GM12878 (cell line): ENCODE data around the gene CCDC85A. TPM values are rescaled to one million over a fixed set of nuclear protein-coding genes. Genes with fewer than 3 reads are reported as not detected.

ENCODE experiments used
- ATAC-seq: fragments of 200-7000 bp; cut with Tn5 transposase; 3 replicates; pipeline ENCODE4 v1.9.1; 2020; ENCODE audit warnings: mild to moderate bottlenecking, moderate library complexity
- BruUV-seq: library from RNA; stranded (reverse); fragments of 400-500 nt; replicated peaks from 2 replicates; lab custom pipeline; 2021; lab: Mats Ljungman, UMichigan
- CTCF ChIA-PET: fragments of 300-600 bp; sonication (Branson Sonifier 250); formaldehyde crosslinking; extraction: SDS; loops from one replicate; lab custom pipeline; 2021; ENCODE audit warnings: inconsistent platforms; lab: Yijun Ruan, JAX
- POLR2A ChIA-PET: fragments of 350-600 bp; formaldehyde crosslinking; extraction: SDS; loops from one replicate; lab custom pipeline; 2021; ENCODE audit warnings: inconsistent platforms; lab: Charles Lee
- RAD21 ChIA-PET: fragments of 300-600 bp; sonication (Branson Sonifier 250); formaldehyde crosslinking; loops from one replicate; lab custom pipeline; 2023; ENCODE audit warnings: antibody characterized with exemption; ENCODE audit not compliant: unreplicated experiment; lab: Charles Lee
- SMC1A ChIA-PET: fragments of 300-600 bp; sonication (Branson Sonifier 250); formaldehyde crosslinking; loops from one replicate; lab custom pipeline; 2023; ENCODE audit not compliant: unreplicated experiment, uncharacterized antibody; lab: Charles Lee
- DNase-seq: peaks from one replicate; pipeline ENCODE4 v3.0.0-alpha.2; 2011; ENCODE audit warnings: low read depth, low spot score
- FAIRE-seq: peaks from 3 replicates; lab custom pipeline; 2011; peaks lifted over from hg19 to GRCh38; lab: Jason Lieb, UNC
- H2AFZ ChIP-seq: 2 replicates; pipeline ENCODE4 v1.6.0; 2011; ENCODE audit warnings: low read depth, low read length, control low read depth; ENCODE audit not compliant: control insufficient read depth
- H3K27ac ChIP-seq: 2 replicates; pipeline ENCODE4 v1.5.1; 2011; ENCODE audit warnings: control low read depth; ENCODE audit not compliant: control insufficient read depth, insufficient read depth
- H3K27me3 ChIP-seq, 2 experiments: replicated peaks in 1 of 2; 2 replicates each; pipeline versions ENCODE4 v1.6.0 to v1.6.1; 2011; ENCODE audit warnings: low read length in 1 of 2; ENCODE audit not compliant: control insufficient read depth in 2 of 2, insufficient read depth in 2 of 2
- H3K36me3 ChIP-seq, 2 experiments: 2 replicates each; pipeline ENCODE4 v1.5.1; 2011; ENCODE audit warnings: low read length in 1 of 2; ENCODE audit not compliant: control insufficient read depth in 2 of 2, insufficient read depth in 2 of 2
- H3K4me1 ChIP-seq: 2 replicates; pipeline ENCODE4 v1.6.1; 2011; ENCODE audit warnings: mild to moderate bottlenecking, low read length, moderate library complexity, mixed read lengths; ENCODE audit not compliant: control insufficient read depth, insufficient read depth
- H3K4me2 ChIP-seq: 2 replicates; pipeline ENCODE4 v1.6.0; 2011; ENCODE audit warnings: control low read depth; ENCODE audit not compliant: control insufficient read depth, insufficient read depth
- H3K4me3 ChIP-seq: fragments of 200-600 bp; sonication (generic); 2 replicates; pipeline ENCODE4 v1.5.1; 2016
- H3K79me2 ChIP-seq: 2 replicates; pipeline ENCODE4 v1.6.0; 2011; ENCODE audit warnings: low read length; ENCODE audit not compliant: control insufficient read depth, insufficient read depth
- H3K9ac ChIP-seq: 2 replicates; pipeline ENCODE4 v1.8.0; 2011; ENCODE audit warnings: low read length, control low read depth, mixed read lengths; ENCODE audit not compliant: control insufficient read depth, insufficient read depth
- H3K9me3 ChIP-seq: replicated peaks from 3 replicates; pipeline ENCODE4 v1.5.1; 2011; ENCODE audit warnings: mild to moderate bottlenecking, low read length; ENCODE audit not compliant: control insufficient read depth, insufficient read depth
- H4K20me1 ChIP-seq: 2 replicates; pipeline ENCODE4 v1.6.0; 2011; ENCODE audit not compliant: control insufficient read depth, insufficient read depth
- CHD4 ChIP-seq: fragments of 200-600 bp; sonication (generic); IDR thresholded peaks from 2 replicates; pipeline ENCODE4 v1.6.1; 2016; ENCODE audit warnings: mild to moderate bottlenecking
- RELA ChIP-seq: fragments of 450-650 bp; IDR thresholded peaks from 2 replicates; pipeline ENCODE4 v1.8.0; 2014; ENCODE audit warnings: borderline replicate concordance; ENCODE audit not compliant: partially characterized antibody
- SUZ12 ChIP-seq: fragments of 200-600 bp; sonication (generic); IDR thresholded peaks from one replicate; pipeline ENCODE4 v1.6.1; 2018; ENCODE audit warnings: antibody characterized with exemption, mild to moderate bottlenecking; ENCODE audit not compliant: unreplicated experiment
- WGBS: methylation state at CpG from one replicate; pipeline ENCODE4 v1.1.6; 2016; ENCODE audit warnings: low lambda C conversion rate; ENCODE audit not compliant: insufficient replicate concordance, insufficient coverage; ENCODE audit errors: missing lambda C conversion rate; 5-methylcytosine and 5-hydroxymethylcytosine counted together
- in situ Hi-C: fragments of 300-500 bp; cut with MboI; formaldehyde crosslinking; loops from 9 replicates; pipeline ENCODE4 v1.14.3; 2018; ENCODE audit warnings: mixed read lengths
- intact Hi-C: fragments of 100-400 bp; cut with micrococcal nuclease; formaldehyde crosslinking; loops from one replicate; pipeline ENCODE4 v1.14.2; 2022; ENCODE audit not compliant: unreplicated experiment
- polyA plus RNA-seq, 11 experiments: library from polyadenylated mRNA; depleted of rRNA in 4 of 11; unstranded in 6 of 11; stranded (reverse) in 5 of 11; fragments of >200 nt; fragmentation: Nextera tagmentation in 4 of 11; fragmentation: Illumina TruSeq in 1 of 11; extraction: Ambion mirVana in 4 of 11; extraction: Trizol in 1 of 11; gene quantifications; 1 replicate in 1 of 11; 2 replicates in 10 of 11; pipeline versions ENCODE4 v1.2.1 to v1.2.3, GENCODE V29; 2011 to 2016; ENCODE audit warnings: inconsistent platforms in 2 of 11, missing spikeins in 2 of 11, low read depth in 1 of 11
- total RNA-seq, 4 experiments: library from RNA; depleted of rRNA in 3 of 4; stranded (reverse); fragments of >200 nt in 3 of 4; fragmentation: Illumina TruSeq in 1 of 4; extraction: Trizol in 1 of 4; gene quantifications; 2 replicates each; pipeline versions ENCODE4 v1.2.1 to v1.2.3, GENCODE V29; 2013 to 2021
- TF ChIP-seq, protein P1 (sequence below): fragments of 450-650 bp; formaldehyde crosslinking; IDR thresholded peaks from 2 replicates; pipeline ENCODE4 v1.4.0; 2022; ENCODE audit warnings: mild to moderate bottlenecking, moderate library complexity
- TF ChIP-seq, protein P2 (sequence below): IDR thresholded peaks from 2 replicates; pipeline ENCODE4 v1.6.1; 2011; ENCODE audit warnings: low read depth, mild to moderate bottlenecking, low read length, moderate library complexity, borderline replicate concordance; ENCODE audit errors: extremely low read depth

The CCDC85A gene
- total and polyA plus RNA-seq, 10 of the 15 experiments (the other 5 are each of a cell fraction or from before 2014, with no cell fraction given), result 0.02 to 0.57 (median 0.04) TPM; not detected in 7

GRCh38 chr2:56210291-56210690, 26.5 kb downstream of the CCDC85A start:
- no peak overlapping the region for H3K4me2 ChIP-seq
- ChIA-PET POLR2A (no interaction called here), SMC1A (no interaction called here), CTCF (interaction anchor here (0.5 kb wide), 1 partner anchor 32 kb away, joined by 3 read pairs; no protein-coding TSS in a partner anchor), RAD21 (no interaction called here)
- TF ChIP-seq, protein P1, sequence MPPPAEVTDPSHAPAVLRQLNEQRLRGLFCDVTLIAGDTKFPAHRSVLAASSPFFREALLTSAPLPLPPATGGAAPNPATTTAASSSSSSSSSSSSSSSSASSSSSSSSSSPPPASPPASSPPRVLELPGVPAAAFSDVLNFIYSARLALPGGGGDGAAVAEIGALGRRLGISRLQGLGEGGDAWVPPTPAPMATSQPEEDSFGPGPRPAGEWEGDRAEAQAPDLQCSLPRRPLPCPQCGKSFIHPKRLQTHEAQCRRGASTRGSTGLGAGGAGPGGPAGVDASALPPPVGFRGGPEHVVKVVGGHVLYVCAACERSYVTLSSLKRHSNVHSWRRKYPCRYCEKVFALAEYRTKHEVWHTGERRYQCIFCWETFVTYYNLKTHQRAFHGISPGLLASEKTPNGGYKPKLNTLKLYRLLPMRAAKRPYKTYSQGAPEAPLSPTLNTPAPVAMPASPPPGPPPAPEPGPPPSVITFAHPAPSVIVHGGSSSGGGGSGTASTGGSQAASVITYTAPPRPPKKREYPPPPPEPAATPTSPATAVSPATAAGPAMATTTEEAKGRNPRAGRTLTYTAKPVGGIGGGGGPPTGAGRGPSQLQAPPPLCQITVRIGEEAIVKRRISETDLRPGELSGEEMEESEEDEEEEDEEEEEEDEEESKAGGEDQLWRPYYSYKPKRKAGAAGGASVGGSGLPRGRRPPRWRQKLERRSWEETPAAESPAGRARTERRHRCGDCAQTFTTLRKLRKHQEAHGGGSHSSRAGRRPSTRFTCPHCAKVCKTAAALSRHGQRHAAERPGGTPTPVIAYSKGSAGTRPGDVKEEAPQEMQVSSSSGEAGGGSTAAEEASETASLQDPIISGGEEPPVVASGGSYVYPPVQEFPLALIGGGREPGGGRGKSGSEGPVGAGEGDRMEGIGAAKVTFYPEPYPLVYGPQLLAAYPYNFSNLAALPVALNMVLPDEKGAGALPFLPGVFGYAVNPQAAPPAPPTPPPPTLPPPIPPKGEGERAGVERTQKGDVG, result no peak
- TF ChIP-seq, protein P2, sequence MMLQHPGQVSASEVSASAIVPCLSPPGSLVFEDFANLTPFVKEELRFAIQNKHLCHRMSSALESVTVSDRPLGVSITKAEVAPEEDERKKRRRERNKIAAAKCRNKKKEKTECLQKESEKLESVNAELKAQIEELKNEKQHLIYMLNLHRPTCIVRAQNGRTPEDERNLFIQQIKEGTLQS, result no peak
- TF ChIP-seq CHD4, result no peak
- TF ChIP-seq RELA, result no peak
- no peak for TF ChIP-seq SUZ12
- no peak overlapping the region for H3K27ac ChIP-seq
- H3K9me3 ChIP-seq, result no peaks in the 10 kb centered on the region
- WGBS, result 0% methylated on average over 3 of the region's 3 CpGs
- FAIRE-seq (no peak), DNase-seq (no peak), ATAC-seq (no peak)
- no peak overlapping the region for H3K4me3 ChIP-seq
- H3K36me3 ChIP-seq, result no peaks in the 10 kb centered on the region
- intact Hi-C loops (no loop called here), in situ Hi-C loops (no loop called here)
- BruUV-seq, result no TSS peak
- no peaks in the 10 kb centered on the region for H3K79me2 ChIP-seq
- H3K27me3 ChIP-seq, result no peaks in the 10 kb centered on the region
- H4K20me1 ChIP-seq, result no peaks in the 10 kb centered on the region
- H3K9ac ChIP-seq, result no peak overlapping the region
- H2AFZ ChIP-seq, result no peak overlapping the region
- no peaks in the 10 kb centered on the region for H3K4me1 ChIP-seq
